Measurements from ENCODE around the gene FARSA. TPM values are rescaled to one million over a fixed set of nuclear protein-coding genes. Genes with fewer than 3 reads are reported as not detected.

The FARSA gene
- polyA plus RNA-seq, 1 donor (not counting 4 experiments of a cell fraction or from before 2014, with no cell fraction given) = 30.9 TPM

DNA sequence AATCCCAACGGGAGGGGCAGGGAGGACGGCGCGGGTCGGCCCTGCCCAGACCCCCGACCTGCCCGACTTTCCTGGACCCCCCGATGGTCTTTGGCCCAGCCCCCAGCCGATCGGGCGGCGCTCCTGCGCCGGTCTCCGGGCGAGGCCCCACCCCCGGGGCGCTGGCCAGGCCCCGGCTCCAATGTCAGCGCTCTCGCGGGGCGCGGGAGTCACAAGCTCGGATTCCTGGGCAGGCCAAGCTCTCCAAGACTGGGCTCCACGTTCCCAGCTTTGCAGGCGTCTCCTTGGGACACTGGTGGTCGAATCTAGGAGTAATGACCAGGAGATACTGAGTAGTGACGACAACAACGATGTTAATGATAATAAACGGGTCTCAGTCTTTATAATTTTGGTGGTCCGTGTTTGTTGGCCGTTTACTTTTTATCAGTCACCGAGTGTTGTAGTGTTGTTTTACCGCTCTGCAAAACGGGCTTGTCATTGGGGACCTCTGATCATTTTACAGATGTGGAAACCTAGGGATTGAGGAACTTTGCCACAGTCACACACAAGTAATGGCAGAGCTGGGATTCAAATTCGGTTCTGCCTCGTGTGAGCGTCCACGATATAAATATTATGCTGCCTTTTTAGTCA lies 12.7 kb upstream of the FARSA start:
- H3K4me3 ChIP-seq (ENCODE audit: control insufficient read depth in 2 of 3, extremely low read depth in 1 of 3, insufficient read depth in 2 of 3, low read depth in 1 of 3, low read length in 3 of 3) = peak overlapping the region; percentile 65 to 99 (median 74)
- peaks cover 4% of the 10 kb centered on the region for H4K20me1 ChIP-seq (ENCODE audit: control insufficient read depth, extremely low read depth, insufficient read depth, low read length)
- H3K27ac ChIP-seq (ENCODE audit: control insufficient read depth, insufficient read depth, low read length) = peak overlapping the region; percentile 96
- peaks cover 40 to 49% of the 10 kb centered on the region in 2 experiments for H3K36me3 ChIP-seq (ENCODE audit: control insufficient read depth in 2 of 2, extremely low read depth in 1 of 2, insufficient read depth in 2 of 2, low read length in 2 of 2)
- no peaks in the 10 kb centered on the region for H3K9me1 ChIP-seq (ENCODE audit: control insufficient read depth, extremely low read depth, insufficient read depth, low read length)
- H3K4me1 ChIP-seq (ENCODE audit: control insufficient read depth, extremely low read depth, insufficient read depth, low read length) = peaks cover 16% of the 10 kb centered on the region
- DNase-seq (ENCODE audit: low read depth, low spot score) (no peak), FAIRE-seq (no peak)
- no peak overlapping the region for H2AFZ ChIP-seq (ENCODE audit: control insufficient read depth, low read length)
- dilution Hi-C loops (cut with MboI; ENCODE audit: extremely low pct_ligation_motif_present, low sequenced_read_pairs) = no loop called here
- no peaks in the 10 kb centered on the region for H3K9me3 ChIP-seq (ENCODE audit: control insufficient read depth, low read depth, low read length)
- peaks cover 49% of the 10 kb centered on the region for H3K79me2 ChIP-seq (ENCODE audit: control insufficient read depth, insufficient read depth, low read length)
- peak overlapping the region; percentile 99 for H3K4me2 ChIP-seq (ENCODE audit: control insufficient read depth, extremely low read depth, insufficient read depth, low read depth, low read length)
- H3K27me3 ChIP-seq (ENCODE audit: control insufficient read depth, extremely low read depth, insufficient read depth, low read length) = no peaks in the 10 kb centered on the region
- H3K9ac ChIP-seq (ENCODE audit: control insufficient read depth, extremely low read depth, insufficient read depth, low read length) = peak overlapping the region; percentile 97
- TF ChIP-seq, protein P1, sequence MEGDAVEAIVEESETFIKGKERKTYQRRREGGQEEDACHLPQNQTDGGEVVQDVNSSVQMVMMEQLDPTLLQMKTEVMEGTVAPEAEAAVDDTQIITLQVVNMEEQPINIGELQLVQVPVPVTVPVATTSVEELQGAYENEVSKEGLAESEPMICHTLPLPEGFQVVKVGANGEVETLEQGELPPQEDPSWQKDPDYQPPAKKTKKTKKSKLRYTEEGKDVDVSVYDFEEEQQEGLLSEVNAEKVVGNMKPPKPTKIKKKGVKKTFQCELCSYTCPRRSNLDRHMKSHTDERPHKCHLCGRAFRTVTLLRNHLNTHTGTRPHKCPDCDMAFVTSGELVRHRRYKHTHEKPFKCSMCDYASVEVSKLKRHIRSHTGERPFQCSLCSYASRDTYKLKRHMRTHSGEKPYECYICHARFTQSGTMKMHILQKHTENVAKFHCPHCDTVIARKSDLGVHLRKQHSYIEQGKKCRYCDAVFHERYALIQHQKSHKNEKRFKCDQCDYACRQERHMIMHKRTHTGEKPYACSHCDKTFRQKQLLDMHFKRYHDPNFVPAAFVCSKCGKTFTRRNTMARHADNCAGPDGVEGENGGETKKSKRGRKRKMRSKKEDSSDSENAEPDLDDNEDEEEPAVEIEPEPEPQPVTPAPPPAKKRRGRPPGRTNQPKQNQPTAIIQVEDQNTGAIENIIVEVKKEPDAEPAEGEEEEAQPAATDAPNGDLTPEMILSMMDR (optimal IDR thresholded peaks at IDR 0.05 in 1 of 3, IDR thresholded peaks at IDR 0.05 in 1 of 3, conservative IDR thresholded peaks at IDR 0.05 in 1 of 3; ENCODE audit: extremely low read depth in 1 of 3, insufficient read depth in 2 of 3, low read length in 3 of 3) = no peak
- TF ChIP-seq EZH2 (IDR thresholded peaks at IDR 0.05; ENCODE audit: low read length) = no peak

DNA sequence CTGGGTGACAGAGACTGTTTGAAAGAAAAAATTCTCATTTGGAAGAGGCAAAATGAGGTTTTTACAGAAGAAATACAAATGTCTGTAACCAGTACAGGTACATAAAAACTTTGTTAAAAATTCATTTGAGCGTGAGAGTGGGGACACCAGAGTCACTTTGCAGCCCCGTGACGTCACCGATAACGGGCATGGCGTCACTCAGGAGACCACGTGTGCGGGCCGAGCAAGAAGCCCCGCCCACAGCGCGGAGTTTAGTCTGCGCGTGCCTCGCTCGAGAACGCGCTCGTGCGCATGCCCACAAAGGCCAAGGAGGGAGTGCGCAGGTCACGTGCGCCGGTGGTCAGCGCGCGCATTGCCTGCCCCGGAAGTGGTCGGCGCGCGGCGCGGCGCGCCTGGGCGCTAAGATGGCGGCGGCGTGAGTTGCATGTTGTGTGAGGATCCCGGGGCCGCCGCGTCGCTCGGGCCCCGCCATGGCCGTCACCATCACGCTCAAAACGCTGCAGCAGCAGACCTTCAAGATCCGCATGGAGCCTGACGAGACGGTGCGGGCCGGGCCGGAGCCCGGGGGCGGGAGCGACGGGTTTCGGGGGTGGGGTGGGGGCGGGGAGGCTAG lies 12.1 kb upstream of the FARSA start, which contains the start of gene RAD23A:
TSS of gene RAD23A (plus strand) at position 384 of the 613 bp plus-strand sequence. CDS start at position 471, 87 bp downstream.
- H3K79me2 ChIP-seq (ENCODE audit: control insufficient read depth, insufficient read depth, low read length) = peaks cover 55% of the 10 kb centered on the region
- no peaks in the 10 kb centered on the region for H3K27me3 ChIP-seq (ENCODE audit: control insufficient read depth, extremely low read depth, insufficient read depth, low read length)
- FAIRE-seq (peak; percentile 63), DNase-seq (ENCODE audit: low read depth, low spot score) (no peak)
- H3K27ac ChIP-seq (ENCODE audit: control insufficient read depth, insufficient read depth, low read length) = peak within 1 kb of the TSS; percentile 96
- dilution Hi-C loops (cut with MboI; ENCODE audit: extremely low pct_ligation_motif_present, low sequenced_read_pairs) = no loop called here
- peaks cover 21% of the 10 kb centered on the region for H3K4me1 ChIP-seq (ENCODE audit: control insufficient read depth, extremely low read depth, insufficient read depth, low read length)
- H3K4me3 ChIP-seq (ENCODE audit: control insufficient read depth in 2 of 3, extremely low read depth in 1 of 3, insufficient read depth in 2 of 3, low read depth in 1 of 3, low read length in 3 of 3) = peak within 1 kb of the TSS; percentile 65 to 99 (median 74)
- peak within 1 kb of the TSS; percentile 97 for H3K9ac ChIP-seq (ENCODE audit: control insufficient read depth, extremely low read depth, insufficient read depth, low read length)
- peaks cover 9% of the 10 kb centered on the region for H4K20me1 ChIP-seq (ENCODE audit: control insufficient read depth, extremely low read depth, insufficient read depth, low read length)
- TF ChIP-seq EZH2 (IDR thresholded peaks at IDR 0.05; ENCODE audit: low read length) = no peak
- TF ChIP-seq, protein P1 (optimal IDR thresholded peaks at IDR 0.05 in 1 of 3, IDR thresholded peaks at IDR 0.05 in 1 of 3, conservative IDR thresholded peaks at IDR 0.05 in 1 of 3; ENCODE audit: extremely low read depth in 1 of 3, insufficient read depth in 2 of 3, low read length in 3 of 3) = no peak
- H2AFZ ChIP-seq (ENCODE audit: control insufficient read depth, low read length) = no peak within 1 kb of the TSS
- peaks cover 42 to 50% of the 10 kb centered on the region in 2 experiments for H3K36me3 ChIP-seq (ENCODE audit: control insufficient read depth in 2 of 2, extremely low read depth in 1 of 2, insufficient read depth in 2 of 2, low read length in 2 of 2)
- no peaks in the 10 kb centered on the region for H3K9me1 ChIP-seq (ENCODE audit: control insufficient read depth, extremely low read depth, insufficient read depth, low read length)
- peak within 1 kb of the TSS; percentile 99 for H3K4me2 ChIP-seq (ENCODE audit: control insufficient read depth, extremely low read depth, insufficient read depth, low read depth, low read length)
- no peaks in the 10 kb centered on the region for H3K9me3 ChIP-seq (ENCODE audit: control insufficient read depth, low read depth, low read length)
